PC-9 (cell line): Measurements from ENCODE around the gene CCNY. TPM values are rescaled to one million over a fixed set of nuclear protein-coding genes. Genes with fewer than 3 reads are reported as not detected.
A peak's percentile ranks its signal among the peaks of the same experiment; 100 is the strongest.
"Not testable (repeated sequence)": the region's sequence is repeated elsewhere in the genome, so short reads cannot be mapped to it uniquely, and the experiment has no call there.

Experiments used
- BruUV-seq: library from RNA; stranded (reverse); fragments of 400-500 nt; replicated peaks from 2 replicates; lab custom pipeline; 2021; lab: Mats Ljungman, UMichigan
- CTCF ChIA-PET: fragments of 300-600 bp; sonication (Branson Sonifier 250); formaldehyde crosslinking; loops from one replicate; lab custom pipeline; 2022; ENCODE audit warnings: antibody characterized with exemption; lab: Charles Lee
- POLR2A ChIA-PET: fragments of 300-600 bp; sonication (Branson Sonifier 250); formaldehyde crosslinking; loops from one replicate; lab custom pipeline; 2022; ENCODE audit warnings: antibody characterized with exemption; ENCODE audit not compliant: unreplicated experiment; lab: Charles Lee
- DNase-seq, 2 experiments: peaks; one replicate each; pipeline versions ENCODE4 v3.0.0 to v3.0.0-alpha.2; 2015 to 2022; ENCODE audit warnings: mixed read lengths in 1 of 2
- H2AFZ ChIP-seq: fragments of 200-600 bp; sonication (generic); 2 replicates; pipeline ENCODE4 v1.8.1; 2017; ENCODE audit warnings: antibody characterized with exemption
- H3F3A ChIP-seq: fragments of 200-600 bp; sonication (generic); 2 replicates; pipeline ENCODE4 v1.8.1; 2017; ENCODE audit warnings: antibody characterized with exemption, mild to moderate bottlenecking, low read depth; ENCODE audit not compliant: insufficient read depth
- H3K27ac ChIP-seq: fragments of 200-600 bp; sonication (generic); 2 replicates; pipeline ENCODE4 v1.6.1; 2016; ENCODE audit warnings: mixed run types
- H3K27me3 ChIP-seq: fragments of 200-600 bp; sonication (generic); 2 replicates; pipeline ENCODE4 v1.6.1; 2016; ENCODE audit warnings: low read depth, mixed run types; ENCODE audit not compliant: insufficient read depth
- H3K36me3 ChIP-seq: fragments of 200-600 bp; sonication (generic); 2 replicates; pipeline ENCODE4 v1.6.1; 2016; ENCODE audit warnings: low read depth, mixed run types
- H3K4me1 ChIP-seq: fragments of 200-600 bp; sonication (generic); replicated peaks from 2 replicates; pipeline ENCODE4 v1.6.1; 2016; ENCODE audit warnings: mixed run types; ENCODE audit not compliant: insufficient read depth
- H3K4me2 ChIP-seq: fragments of 200-600 bp; sonication (generic); 2 replicates; pipeline ENCODE4 v1.6.1; 2017; ENCODE audit warnings: mixed run types
- H3K4me3 ChIP-seq: fragments of 200-600 bp; sonication (generic); 2 replicates; pipeline ENCODE4 v1.6.1; 2016; ENCODE audit warnings: mixed run types
- H3K79me2 ChIP-seq: fragments of 200-600 bp; sonication (generic); 2 replicates; pipeline ENCODE4 v1.6.1; 2017; ENCODE audit warnings: low read depth, mixed run types
- H3K9me2 ChIP-seq: fragments of 200-600 bp; sonication (generic); 2 replicates; pipeline ENCODE4 v1.8.1; 2017; ENCODE audit warnings: mild to moderate bottlenecking; ENCODE audit not compliant: insufficient read depth
- H3K9me3 ChIP-seq: fragments of 200-600 bp; sonication (generic); 2 replicates; pipeline ENCODE4 v1.8.1; 2016; ENCODE audit warnings: low read depth; ENCODE audit not compliant: insufficient read depth
- H4K20me1 ChIP-seq: fragments of 200-600 bp; sonication (generic); 2 replicates; pipeline ENCODE4 v1.8.1; 2017; ENCODE audit not compliant: insufficient read depth
- CTCF ChIP-seq: fragments of 200-600 bp; sonication (generic); conservative IDR thresholded peaks from 2 replicates; pipeline ENCODE4 v1.6.1; 2017; ENCODE audit warnings: mixed run types, antibody characterized with exemption, mild to moderate bottlenecking, moderate library complexity
- EZH2 ChIP-seq: fragments of 200-600 bp; sonication (generic); IDR thresholded peaks from 2 replicates; pipeline ENCODE4 v1.8.0; 2017; ENCODE audit warnings: antibody characterized with exemption, low read depth
- intact Hi-C: fragments of 100-400 bp; cut with micrococcal nuclease; formaldehyde crosslinking; loops from one replicate; pipeline ENCODE4 v1.10.0; 2022; ENCODE audit not compliant: unreplicated experiment
- total RNA-seq: library from RNA; stranded (reverse); gene quantifications from 2 replicates; pipeline ENCODE4 v1.2.3, GENCODE V29; 2021

CCNY gene
- total RNA-seq, 1 experiment from 2014 or later, result 69.5 TPM

- no peak for TF ChIP-seq EZH2
- TF ChIP-seq CTCF, result no peak
- H3K9me3 ChIP-seq, result no peaks in the 10 kb centered on the region
- POLR2A ChIA-PET, result interaction anchor here (0.6 to 0.7 kb wide), 6 partner anchors 9 to 186 kb away, joined by 3 to 12 read pairs (median 4); no protein-coding TSS in a partner anchor
- no peaks in the 10 kb centered on the region for H3K36me3 ChIP-seq
- CTCF ChIA-PET, result interaction anchor here (1.5 kb wide), 1 partner anchor 256 kb away, joined by 3 read pairs; no protein-coding TSS in a partner anchor
- BruUV-seq, result no TSS peak
- intact Hi-C loops, result loop anchor here (1.0 to 2.0 kb wide), 2 partner anchors 30 to 240 kb away; partner anchors contain the start of gene CCNY
- peak overlapping the region; percentile 72 for H2AFZ ChIP-seq
- peak; percentile 92 to 95 for DNase-seq
- peaks cover 16% of the 10 kb centered on the region for H3K4me1 ChIP-seq
- peak overlapping the region; percentile 91 for H3K27ac ChIP-seq
- peaks cover 23% of the 10 kb centered on the region for H3F3A ChIP-seq
- H4K20me1 ChIP-seq, result no peaks in the 10 kb centered on the region
- no peaks in the 10 kb centered on the region for H3K9me2 ChIP-seq
- H3K4me2 ChIP-seq, result peak overlapping the region; percentile 75
- no peaks in the 10 kb centered on the region for H3K79me2 ChIP-seq
- H3K27me3 ChIP-seq, result no peaks in the 10 kb centered on the region
- peak overlapping the region; percentile 27; the same call in 1 of the 2 replicates for H3K4me3 ChIP-seq
These were observed 29.5 kb upstream of the CCNY start for GRCh38 chr10:35306852-35307251.

GRCh38 chr10:35307297-35307696 lies 29.0 kb upstream of the CCNY start:
- intact Hi-C loops, result loop anchor here (1.0 to 2.0 kb wide), 2 partner anchors 30 to 240 kb away; partner anchors contain the start of gene CCNY
- no peaks in the 10 kb centered on the region for H3K36me3 ChIP-seq
- TF ChIP-seq EZH2 (no peak), CTCF (no peak)
- POLR2A ChIA-PET, result interaction anchor here (0.6 to 0.7 kb wide), 5 partner anchors 10 to 185 kb away, joined by 3 to 12 read pairs (median 5); no protein-coding TSS in a partner anchor
- no peaks in the 10 kb centered on the region for H3K9me3 ChIP-seq
- no TSS peak for BruUV-seq
- peak overlapping the region; percentile 75 for H3K4me2 ChIP-seq
- no peaks in the 10 kb centered on the region for H3K9me2 ChIP-seq
- peaks cover 16% of the 10 kb centered on the region for H3K4me1 ChIP-seq
- H3K27me3 ChIP-seq, result no peaks in the 10 kb centered on the region
- H4K20me1 ChIP-seq, result no peaks in the 10 kb centered on the region
- no peaks in the 10 kb centered on the region for H3K79me2 ChIP-seq
- DNase-seq, result peak in 1 of 2 experiments; percentile 72
- no peak overlapping the region; the same call in 1 of the 2 replicates for H3K4me3 ChIP-seq
- peak overlapping the region; percentile 91 for H3K27ac ChIP-seq
- H2AFZ ChIP-seq, result peak overlapping the region; percentile 72
- H3F3A ChIP-seq, result peaks cover 23% of the 10 kb centered on the region
- CTCF ChIA-PET, result interaction anchor here (1.5 kb wide), 1 partner anchor 256 kb away, joined by 3 read pairs; no protein-coding TSS in a partner anchor

GRCh38 chr10:35308809-35309208 lies 27.5 kb upstream of the CCNY start:
- Histone ChIP-seq H3K4me2 (no peak overlapping the region), H3K27ac (no peak overlapping the region), H2AFZ (no peak overlapping the region), H3K4me3 (no peak overlapping the region), H3K4me1 (peaks cover 16% of the 10 kb centered on the region), H3K27me3 (no peaks in the 10 kb centered on the region), H3F3A (peaks cover 23% of the 10 kb centered on the region), H3K9me2 (no peaks in the 10 kb centered on the region), H3K36me3 (no peaks in the 10 kb centered on the region), H3K9me3 (no peaks in the 10 kb centered on the region), H4K20me1 (no peaks in the 10 kb centered on the region), H3K79me2 (no peaks in the 10 kb centered on the region)
- intact Hi-C loops, result no loop called here
- ChIA-PET CTCF (no interaction called here), POLR2A (no interaction called here)
- no TSS peak for BruUV-seq
- DNase-seq, result no peak
- TF ChIP-seq CTCF (no peak), EZH2 (no peak)

- H4K20me1 ChIP-seq, H3K4me2 ChIP-seq, H3K27me3 ChIP-seq, H3K4me3 ChIP-seq, H3K79me2 ChIP-seq, intact Hi-C loops, H3K4me1 ChIP-seq, DNase-seq, H3K27ac ChIP-seq, H3K9me2 ChIP-seq, POLR2A ChIA-PET, H2AFZ ChIP-seq, H3F3A ChIP-seq, H3K36me3 ChIP-seq, H3K9me3 ChIP-seq, BruUV-seq: not testable (repeated sequence)
- CTCF ChIA-PET, result interaction anchor here (0.7 kb wide), 1 partner anchor 232 kb away, joined by 14 read pairs; no protein-coding TSS in a partner anchor
These were observed 22.2 kb upstream of the CCNY start for GRCh38 chr10:35314142-35314541.

- CTCF ChIA-PET, H3K79me2 ChIP-seq, H3K9me3 ChIP-seq, H2AFZ ChIP-seq, H3K4me3 ChIP-seq, H3K27ac ChIP-seq, DNase-seq, POLR2A ChIA-PET, H3K4me1 ChIP-seq, H3K36me3 ChIP-seq, H3K9me2 ChIP-seq, H3K27me3 ChIP-seq, BruUV-seq, H3F3A ChIP-seq, H4K20me1 ChIP-seq, H3K4me2 ChIP-seq, intact Hi-C loops: not testable (repeated sequence)
These were observed 21.1 kb upstream of the CCNY start for GRCh38 chr10:35315235-35315634.
